DND-41 (cell line): Measurements from ENCODE around the gene RRP15.

Source experiments
- CTCF ChIP-seq: IDR thresholded peaks from 2 replicates; pipeline ENCODE4 v1.5.1; 2012; ENCODE audit warnings: borderline replicate concordance, low read length, moderate library complexity, mild to moderate bottlenecking; ENCODE audit not compliant: poor library complexity, severe bottlenecking; ENCODE audit errors: extremely low read depth
- EZH2 ChIP-seq: IDR thresholded peaks from 3 replicates; pipeline ENCODE4 v1.6.1; 2012; ENCODE audit warnings: borderline replicate concordance, low read depth, mild to moderate bottlenecking, moderate library complexity, low read length, inconsistent platforms; ENCODE audit not compliant: severe bottlenecking

GRCh38 chr1:218314316-218314715, 29.2 kb downstream of the RRP15 start:
- no peak for TF ChIP-seq CTCF
- TF ChIP-seq EZH2, result no peak
